Caco-2 (cell line): ENCODE measurements around the gene ARHGEF40. TPM values are rescaled to one million over a fixed set of nuclear protein-coding genes. Genes with fewer than 3 reads are reported as not detected.

Experiments
- BruUV-seq: library from RNA; stranded (reverse); fragments of 400-500 nt; replicated peaks from 2 replicates; lab custom pipeline; 2021; lab: Mats Ljungman, UMichigan
- CTCF ChIA-PET: fragments of 300-600 bp; sonication (Branson Sonifier 250); formaldehyde crosslinking; loops from one replicate; lab custom pipeline; 2022; ENCODE audit warnings: antibody characterized with exemption; lab: Charles Lee
- POLR2A ChIA-PET: fragments of 300-600 bp; sonication (Branson Sonifier 250); formaldehyde crosslinking; loops from one replicate; lab custom pipeline; 2022; ENCODE audit warnings: antibody characterized with exemption; lab: Charles Lee
- DNase-seq, 2 experiments: peaks; one replicate each; pipeline versions ENCODE4 v3.0.0 to v3.0.0-alpha.2; 2020 to 2022
- H3K27me3 ChIP-seq: replicated peaks from 2 replicates; pipeline ENCODE4 v1.6.0; 2011; ENCODE audit warnings: low read length; ENCODE audit not compliant: control insufficient read depth, insufficient read depth
- H3K36me3 ChIP-seq: 2 replicates; pipeline ENCODE4 v1.5.1; 2011; ENCODE audit warnings: low read length; ENCODE audit not compliant: control insufficient read depth, insufficient read depth
- H3K4me1 ChIP-seq: fragments of 250-450 bp; sonication (Bioruptor Pico); 2 replicates; pipeline ENCODE4 v1.5.1; 2020; ENCODE audit warnings: mild to moderate bottlenecking
- H3K4me3 ChIP-seq: 2 replicates; pipeline ENCODE4 v1.5.1; 2011; ENCODE audit warnings: low read depth, mild to moderate bottlenecking, control low read depth, low read length
- H3K9me3 ChIP-seq: fragments of 250-450 bp; sonication (Bioruptor Pico); 2 replicates; pipeline ENCODE4 v1.5.1; 2020; ENCODE audit warnings: mild to moderate bottlenecking, moderate library complexity
- H3K27ac Mint-ChIP-seq: one replicate; pipeline ENCODE4 v1.8.0; 2022; ENCODE audit warnings: mixed read lengths; ENCODE audit not compliant: unreplicated experiment
- H3K27me3 Mint-ChIP-seq: one replicate; pipeline ENCODE4 v1.8.0; 2022; ENCODE audit warnings: mixed read lengths; ENCODE audit not compliant: insufficient read depth, unreplicated experiment
- H3K36me3 Mint-ChIP-seq: one replicate; pipeline ENCODE4 v1.8.0; 2022; ENCODE audit warnings: mild to moderate bottlenecking, mixed read lengths; ENCODE audit not compliant: insufficient read depth, unreplicated experiment
- H3K4me1 Mint-ChIP-seq: one replicate; pipeline ENCODE4 v1.8.0; 2022; ENCODE audit warnings: low read depth, mixed read lengths; ENCODE audit not compliant: unreplicated experiment
- H3K4me3 Mint-ChIP-seq: one replicate; pipeline ENCODE4 v1.8.0; 2022; ENCODE audit warnings: mild to moderate bottlenecking, moderate library complexity, mixed read lengths; ENCODE audit not compliant: unreplicated experiment
- H3K9me3 Mint-ChIP-seq: one replicate; pipeline ENCODE4 v1.8.0; 2022; ENCODE audit warnings: mixed read lengths; ENCODE audit not compliant: unreplicated experiment
- intact Hi-C: fragments of 100-400 bp; cut with micrococcal nuclease; formaldehyde crosslinking; loops from one replicate; pipeline ENCODE4 v1.10.0; 2022; ENCODE audit not compliant: unreplicated experiment
- total RNA-seq: library from RNA; stranded (reverse); gene quantifications from 2 replicates; pipeline ENCODE4 v1.2.3, GENCODE V29; 2022
- TF ChIP-seq, protein P1 (sequence below), 2 experiments: fragments of 200-600 bp in 1 of 2; IDR thresholded peaks; 1 replicate in 1 of 2; 2 replicates in 1 of 2; pipeline versions ENCODE4 v1.5.1 to v1.8.0; 2011 to 2022; ENCODE audit warnings: antibody characterized with exemption in 1 of 2, control low read depth in 1 of 2, inconsistent platforms in 1 of 2, low read depth in 1 of 2, low read length in 1 of 2, mild to moderate bottlenecking in 1 of 2, moderate library complexity in 1 of 2; ENCODE audit not compliant: insufficient read depth in 1 of 2, severe bottlenecking in 1 of 2, unreplicated experiment in 1 of 2

Gene ARHGEF40
- total RNA-seq, 1 experiment from 2014 or later: 7.1 TPM

DNA sequence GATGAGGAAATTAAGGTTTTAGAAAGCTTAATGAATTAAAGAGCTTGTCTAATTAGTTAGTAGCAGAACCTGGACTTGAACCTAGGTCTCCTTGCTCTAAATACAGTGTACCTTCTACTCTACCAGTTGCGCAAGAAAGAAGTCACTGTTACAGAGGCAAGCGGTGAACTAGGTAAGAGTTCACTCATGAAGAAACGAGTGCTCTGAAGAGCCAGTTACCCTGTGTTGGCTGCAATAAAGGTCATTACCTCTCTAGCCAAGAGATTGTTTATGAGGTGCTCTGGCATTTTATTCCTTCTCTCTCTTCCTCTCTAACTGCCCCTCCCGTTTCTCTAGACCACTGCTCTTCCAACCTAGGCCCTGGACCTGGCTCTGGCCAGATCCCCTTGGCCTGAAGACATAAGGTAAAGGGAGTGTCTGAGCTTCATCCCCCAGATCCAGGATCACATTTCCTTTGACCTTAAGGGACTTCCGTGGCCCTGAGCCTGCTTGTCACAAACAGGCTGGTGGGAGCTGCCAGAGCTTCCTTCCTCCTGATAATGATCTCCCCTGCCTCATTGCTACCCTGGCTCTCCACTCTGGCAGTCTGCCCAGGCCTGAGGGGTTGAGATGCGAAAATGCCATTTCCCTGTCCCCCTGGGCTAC lies 26.0 kb upstream of the ARHGEF40 start:
- intact Hi-C loops: no loop called here
- POLR2A ChIA-PET: no interaction called here
- H3K9me3 Mint-ChIP-seq: no peaks in the 10 kb centered on the region
- Histone ChIP-seq H3K9me3 (no peaks in the 10 kb centered on the region), H3K36me3 (no peaks in the 10 kb centered on the region), H3K27me3 (no peaks in the 10 kb centered on the region), H3K4me3 (no peak overlapping the region), H3K4me1 (peaks cover 9% of the 10 kb centered on the region; the same call in 1 of the 2 replicates)
- no TSS peak for BruUV-seq
- H3K36me3 Mint-ChIP-seq: no peaks in the 10 kb centered on the region
- H3K27ac Mint-ChIP-seq: no peak overlapping the region
- TF ChIP-seq, protein P1, sequence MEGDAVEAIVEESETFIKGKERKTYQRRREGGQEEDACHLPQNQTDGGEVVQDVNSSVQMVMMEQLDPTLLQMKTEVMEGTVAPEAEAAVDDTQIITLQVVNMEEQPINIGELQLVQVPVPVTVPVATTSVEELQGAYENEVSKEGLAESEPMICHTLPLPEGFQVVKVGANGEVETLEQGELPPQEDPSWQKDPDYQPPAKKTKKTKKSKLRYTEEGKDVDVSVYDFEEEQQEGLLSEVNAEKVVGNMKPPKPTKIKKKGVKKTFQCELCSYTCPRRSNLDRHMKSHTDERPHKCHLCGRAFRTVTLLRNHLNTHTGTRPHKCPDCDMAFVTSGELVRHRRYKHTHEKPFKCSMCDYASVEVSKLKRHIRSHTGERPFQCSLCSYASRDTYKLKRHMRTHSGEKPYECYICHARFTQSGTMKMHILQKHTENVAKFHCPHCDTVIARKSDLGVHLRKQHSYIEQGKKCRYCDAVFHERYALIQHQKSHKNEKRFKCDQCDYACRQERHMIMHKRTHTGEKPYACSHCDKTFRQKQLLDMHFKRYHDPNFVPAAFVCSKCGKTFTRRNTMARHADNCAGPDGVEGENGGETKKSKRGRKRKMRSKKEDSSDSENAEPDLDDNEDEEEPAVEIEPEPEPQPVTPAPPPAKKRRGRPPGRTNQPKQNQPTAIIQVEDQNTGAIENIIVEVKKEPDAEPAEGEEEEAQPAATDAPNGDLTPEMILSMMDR (IDR thresholded peaks at IDR 0.05; ENCODE audit: insufficient read depth in 1 of 2, low read depth in 1 of 2, low read length in 1 of 2, severe bottlenecking in 1 of 2, unreplicated experiment in 1 of 2): no peak
- no peak overlapping the region for H3K4me3 Mint-ChIP-seq
- H3K4me1 Mint-ChIP-seq: peaks cover 6% of the 10 kb centered on the region
- no peak for DNase-seq
- CTCF ChIA-PET: interaction anchor here (1.1 to 1.5 kb wide), 3 partner anchors 29 to 73 kb away, joined by 3 to 10 read pairs (median 3); no protein-coding TSS in a partner anchor
- peaks cover 16% of the 10 kb centered on the region for H3K27me3 Mint-ChIP-seq

DNA sequence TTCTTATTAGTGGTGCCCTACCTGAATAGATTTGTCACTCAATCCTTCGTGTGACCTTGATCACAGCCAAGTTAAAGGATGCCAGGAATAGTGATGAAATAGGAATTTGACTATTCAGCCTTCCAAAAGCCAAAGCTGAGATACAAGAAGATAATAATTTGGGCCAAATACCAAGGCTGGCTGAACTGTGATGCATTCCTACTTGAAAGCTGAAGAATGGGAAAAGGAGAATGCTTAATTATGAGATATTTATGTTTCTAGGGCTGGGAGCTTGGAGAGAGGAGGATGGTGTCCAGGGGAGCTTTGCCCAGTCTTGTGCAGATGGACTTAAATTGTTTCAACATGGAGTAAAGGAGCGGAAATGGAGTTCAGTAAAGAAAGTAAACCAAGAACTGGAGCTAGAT lies 22.7 kb upstream of the ARHGEF40 start:
- H3K27me3 Mint-ChIP-seq: peaks cover 14% of the 10 kb centered on the region
- no peaks in the 10 kb centered on the region for H3K36me3 ChIP-seq
- H3K4me3 ChIP-seq: no peak overlapping the region
- H3K9me3 ChIP-seq: no peaks in the 10 kb centered on the region
- H3K4me1 Mint-ChIP-seq: no peaks in the 10 kb centered on the region
- ChIA-PET CTCF (interaction anchor here (0.7 to 3.1 kb wide), 3 partner anchors 21 to 77 kb away, joined by 3 to 14 read pairs (median 3); no protein-coding TSS in a partner anchor), POLR2A (no interaction called here)
- no peak overlapping the region for H3K27ac Mint-ChIP-seq
- no peak overlapping the region for H3K4me3 Mint-ChIP-seq
- no peaks in the 10 kb centered on the region for H3K9me3 Mint-ChIP-seq
- TF ChIP-seq, protein P1 (IDR thresholded peaks at IDR 0.05; ENCODE audit: insufficient read depth in 1 of 2, low read depth in 1 of 2, low read length in 1 of 2, severe bottlenecking in 1 of 2, unreplicated experiment in 1 of 2): no peak
- no TSS peak for BruUV-seq
- intact Hi-C loops: no loop called here
- no peaks in the 10 kb centered on the region for H3K27me3 ChIP-seq
- DNase-seq: no peak
- H3K4me1 ChIP-seq: no peaks in the 10 kb centered on the region
- H3K36me3 Mint-ChIP-seq: no peaks in the 10 kb centered on the region

DNA sequence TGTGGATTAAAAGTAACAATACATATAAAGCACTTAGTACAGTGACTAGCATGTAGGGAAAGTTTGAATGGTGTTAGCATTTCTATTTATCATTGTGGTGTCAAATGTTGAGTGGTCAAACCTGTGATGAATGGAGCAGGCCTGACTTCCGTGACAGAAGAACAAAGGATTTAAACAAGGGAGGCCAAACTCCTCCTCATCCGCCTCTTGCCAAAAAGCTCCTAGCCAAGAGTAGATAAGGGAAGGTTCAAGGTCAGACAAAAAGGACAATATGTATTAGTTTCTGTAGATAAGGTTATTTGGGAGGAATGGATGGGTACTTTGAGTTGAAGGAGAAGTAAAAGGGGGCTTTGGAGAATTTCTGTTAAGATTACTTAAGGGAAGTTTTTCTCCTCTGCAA lies 21.5 kb upstream of the ARHGEF40 start:
- Mint-ChIP-seq H3K4me1 (no peaks in the 10 kb centered on the region), H3K9me3 (no peaks in the 10 kb centered on the region), H3K27me3 (peaks cover 11% of the 10 kb centered on the region), H3K36me3 (no peaks in the 10 kb centered on the region), H3K27ac (no peak overlapping the region), H3K4me3 (no peak overlapping the region)
- H3K36me3 ChIP-seq: no peaks in the 10 kb centered on the region
- no TSS peak for BruUV-seq
- ChIA-PET POLR2A (no interaction called here), CTCF (interaction anchor here (0.6 to 3.1 kb wide), 2 partner anchors 34 to 504 kb away, joined by 4 to 14 read pairs; no protein-coding TSS in a partner anchor)
- DNase-seq: no peak
- TF ChIP-seq, protein P1 (IDR thresholded peaks at IDR 0.05; ENCODE audit: insufficient read depth in 1 of 2, low read depth in 1 of 2, low read length in 1 of 2, severe bottlenecking in 1 of 2, unreplicated experiment in 1 of 2): no peak
- intact Hi-C loops: no loop called here
- H3K4me3 ChIP-seq: no peak overlapping the region
- H3K27me3 ChIP-seq: no peaks in the 10 kb centered on the region
- no peaks in the 10 kb centered on the region for H3K9me3 ChIP-seq
- no peaks in the 10 kb centered on the region for H3K4me1 ChIP-seq
